Measurements from ENCODE around the gene APOA4. TPM values are rescaled to one million over a fixed set of nuclear protein-coding genes. Genes with fewer than 3 reads are reported as not detected.

Gene APOA4
- total RNA-seq, 4 donors from 2014 or later: not detected

- H3K4me3 ChIP-seq (ENCODE audit: low read depth, poor library complexity, severe bottlenecking): no peak overlapping the region
- 84 to 85% methylated on average over 5 of the region's 5 CpGs for WGBS, 2 donors
- TF ChIP-seq POLR2A (IDR thresholded peaks at IDR 0.05): no peak
- TF ChIP-seq CTCF (IDR thresholded peaks at IDR 0.05): no peak
- intact Hi-C loops (cut with DNase I; ENCODE audit: low total_unique reads): no loop called here
- no peak for DNase-seq (ENCODE audit: low spot score in 2 of 2)
Measured at GRCh38 chr11:116774661-116775060, 48.4 kb downstream of the APOA4 start.

GRCh38 chr11:116773203-116774097, 49.7 kb downstream of the APOA4 start:
- TF ChIP-seq POLR2A (IDR thresholded peaks at IDR 0.05) (no peak), CTCF (IDR thresholded peaks at IDR 0.05) (no peak)
- 6 to 7% methylated on average over 23 to 25 of the region's 25 CpGs for WGBS, 2 donors
- intact Hi-C loops (cut with DNase I; ENCODE audit: low total_unique reads): no loop called here
- no peak for DNase-seq (ENCODE audit: low spot score in 2 of 2)
- peak overlapping the region; percentile 41 for H3K4me3 ChIP-seq (ENCODE audit: low read depth, poor library complexity, severe bottlenecking)

- TF ChIP-seq CTCF (IDR thresholded peaks at IDR 0.05) (no peak), POLR2A (IDR thresholded peaks at IDR 0.05) (no peak)
- WGBS, 2 donors: 0 to 1% methylated on average over 29 to 39 of the region's 73 CpGs
- intact Hi-C loops (cut with DNase I; ENCODE audit: low total_unique reads): no loop called here
- DNase-seq (ENCODE audit: low spot score in 2 of 2): peak; percentile 80 to 98
- peak within 1 kb of the TSS; percentile 61 for H3K4me3 ChIP-seq (ENCODE audit: low read depth, poor library complexity, severe bottlenecking)
Measured at GRCh38 chr11:116772443-116773202, 50.5 kb downstream of the APOA4 start, which contains the start of gene BUD13. Gene BUD13 (minus strand): TSS chr11:116772987. CDS start chr11:116772964, 23 bp downstream.

- no peak for TF ChIP-seq POLR2A (IDR thresholded peaks at IDR 0.05)
- DNase-seq (ENCODE audit: low spot score in 2 of 2): no peak
- H3K4me3 ChIP-seq (ENCODE audit: low read depth, poor library complexity, severe bottlenecking): peak overlapping the region; percentile 61
- WGBS, 2 donors: 0 to 6% methylated on average over 2 of the region's 2 CpGs
- intact Hi-C loops (cut with DNase I; ENCODE audit: low total_unique reads): no loop called here
Measured at GRCh38 chr11:116771935-116772334, 51.2 kb downstream of the APOA4 start.

Other genes starting within 250 kb of the APOA4 start
- 10 to 100 TPM; 13.8 to 17.2 (median 15.8) TPM for gene BUD13, start 50.3 kb downstream of the APOA4 start, total RNA-seq
- gene ZPR1, start 35.3 kb downstream of the APOA4 start, total RNA-seq: 10 to 100 TPM; 21.7 to 33.8 (median 26.1) TPM
- not detected for gene APOA5, start 31.4 kb downstream of the APOA4 start, total RNA-seq
- gene APOC3, start 6.6 kb upstream of the APOA4 start, total RNA-seq: not detected
- 1 to 10 TPM in 2 of 4 donors, not detected in 2; 1.6 to 1.7 TPM for gene APOA1, start 14.3 kb upstream of the APOA4 start, total RNA-seq

Measured in lower leg skin (tissue), 4 donors.